HL-60 (cell line): Measurements from ENCODE around the gene COL1A2.

ENCODE experiments used
- DNase-seq, 2 experiments: peaks; one replicate each; pipeline ENCODE4 v3.0.0-alpha.2; 2010 to 2020; ENCODE audit warnings: low read depth in 1 of 2, low spot score in 1 of 2
- H3K27ac ChIP-seq: fragments of 250-450 bp; sonication (Bioruptor Pico); replicated peaks from 2 replicates; pipeline ENCODE4 v1.5.1; 2020; ENCODE audit warnings: mild to moderate bottlenecking, moderate library complexity
- H3K27me3 ChIP-seq: fragments of 250-450 bp; sonication (Bioruptor Pico); 2 replicates; pipeline ENCODE4 v1.5.1; 2021; ENCODE audit warnings: mild to moderate bottlenecking, moderate library complexity; ENCODE audit not compliant: insufficient read depth, poor library complexity, severe bottlenecking
- H3K4me3 ChIP-seq: replicated peaks from 2 replicates; pipeline ENCODE4 v1.5.1; 2011; ENCODE audit warnings: mild to moderate bottlenecking, control low read depth, low read length; ENCODE audit not compliant: insufficient read depth
- CTCF ChIP-seq: IDR thresholded peaks from one replicate; pipeline ENCODE4 v1.5.1; 2011; ENCODE audit warnings: low read length, control low read depth, inconsistent platforms; ENCODE audit not compliant: insufficient read depth
- GABPA ChIP-seq: IDR thresholded peaks from 2 replicates; pipeline ENCODE4 v1.6.1; 2012; ENCODE audit warnings: low read depth
- POLR2AphosphoS5 ChIP-seq: IDR thresholded peaks from 2 replicates; pipeline ENCODE4 v1.6.1; 2012; ENCODE audit warnings: low read depth
- SPI1 ChIP-seq: IDR thresholded peaks from 2 replicates; pipeline ENCODE4 v1.6.1; 2012; ENCODE audit warnings: low read depth, mild to moderate bottlenecking, borderline replicate concordance
- TF ChIP-seq, protein P1 (sequence below): IDR thresholded peaks from 2 replicates; pipeline ENCODE4 v1.6.1; 2012; ENCODE audit warnings: low read depth; ENCODE audit not compliant: insufficient replicate concordance

The COL1A2 gene

DNA sequence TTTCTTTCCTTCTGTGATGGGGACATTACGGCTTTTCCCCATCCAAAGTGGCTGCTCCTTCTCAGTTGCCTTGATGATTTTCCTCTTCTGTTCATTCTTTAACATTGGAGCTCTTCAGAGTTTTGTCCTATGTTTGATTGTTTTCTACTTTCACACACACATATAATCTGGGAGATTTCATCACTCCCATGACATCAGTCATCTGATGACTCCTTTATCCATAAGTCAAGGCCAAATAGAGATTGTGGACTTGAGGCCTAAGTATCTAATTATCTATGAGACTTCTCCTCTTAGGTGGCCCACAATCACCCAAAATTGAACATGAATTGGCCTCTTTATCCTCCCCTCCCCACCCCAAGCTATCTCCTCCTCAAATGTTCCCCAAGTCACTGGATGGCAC is 5.3 kb upstream of the COL1A2 start:
- H3K27me3 ChIP-seq, result peaks cover 8% of the 10 kb centered on the region
- no peak overlapping the region for H3K4me3 ChIP-seq
- TF ChIP-seq GABPA (no peak), CTCF (no peak), POLR2AphosphoS5 (no peak), SPI1 (no peak)
- TF ChIP-seq, protein P1, sequence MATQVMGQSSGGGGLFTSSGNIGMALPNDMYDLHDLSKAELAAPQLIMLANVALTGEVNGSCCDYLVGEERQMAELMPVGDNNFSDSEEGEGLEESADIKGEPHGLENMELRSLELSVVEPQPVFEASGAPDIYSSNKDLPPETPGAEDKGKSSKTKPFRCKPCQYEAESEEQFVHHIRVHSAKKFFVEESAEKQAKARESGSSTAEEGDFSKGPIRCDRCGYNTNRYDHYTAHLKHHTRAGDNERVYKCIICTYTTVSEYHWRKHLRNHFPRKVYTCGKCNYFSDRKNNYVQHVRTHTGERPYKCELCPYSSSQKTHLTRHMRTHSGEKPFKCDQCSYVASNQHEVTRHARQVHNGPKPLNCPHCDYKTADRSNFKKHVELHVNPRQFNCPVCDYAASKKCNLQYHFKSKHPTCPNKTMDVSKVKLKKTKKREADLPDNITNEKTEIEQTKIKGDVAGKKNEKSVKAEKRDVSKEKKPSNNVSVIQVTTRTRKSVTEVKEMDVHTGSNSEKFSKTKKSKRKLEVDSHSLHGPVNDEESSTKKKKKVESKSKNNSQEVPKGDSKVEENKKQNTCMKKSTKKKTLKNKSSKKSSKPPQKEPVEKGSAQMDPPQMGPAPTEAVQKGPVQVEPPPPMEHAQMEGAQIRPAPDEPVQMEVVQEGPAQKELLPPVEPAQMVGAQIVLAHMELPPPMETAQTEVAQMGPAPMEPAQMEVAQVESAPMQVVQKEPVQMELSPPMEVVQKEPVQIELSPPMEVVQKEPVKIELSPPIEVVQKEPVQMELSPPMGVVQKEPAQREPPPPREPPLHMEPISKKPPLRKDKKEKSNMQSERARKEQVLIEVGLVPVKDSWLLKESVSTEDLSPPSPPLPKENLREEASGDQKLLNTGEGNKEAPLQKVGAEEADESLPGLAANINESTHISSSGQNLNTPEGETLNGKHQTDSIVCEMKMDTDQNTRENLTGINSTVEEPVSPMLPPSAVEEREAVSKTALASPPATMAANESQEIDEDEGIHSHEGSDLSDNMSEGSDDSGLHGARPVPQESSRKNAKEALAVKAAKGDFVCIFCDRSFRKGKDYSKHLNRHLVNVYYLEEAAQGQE, result no peak
- no peak for DNase-seq
- no peak overlapping the region for H3K27ac ChIP-seq

- no peak for DNase-seq
- Histone ChIP-seq H3K4me3 (no peak overlapping the region), H3K27ac (no peak overlapping the region), H3K27me3 (peaks cover 15% of the 10 kb centered on the region)
- TF ChIP-seq CTCF (no peak), GABPA (no peak), POLR2AphosphoS5 (no peak), SPI1 (no peak)
- TF ChIP-seq, protein P1, result no peak
Observed at GRCh38 chr7:94391726-94392392, 2.8 kb upstream of the COL1A2 start.

DNA sequence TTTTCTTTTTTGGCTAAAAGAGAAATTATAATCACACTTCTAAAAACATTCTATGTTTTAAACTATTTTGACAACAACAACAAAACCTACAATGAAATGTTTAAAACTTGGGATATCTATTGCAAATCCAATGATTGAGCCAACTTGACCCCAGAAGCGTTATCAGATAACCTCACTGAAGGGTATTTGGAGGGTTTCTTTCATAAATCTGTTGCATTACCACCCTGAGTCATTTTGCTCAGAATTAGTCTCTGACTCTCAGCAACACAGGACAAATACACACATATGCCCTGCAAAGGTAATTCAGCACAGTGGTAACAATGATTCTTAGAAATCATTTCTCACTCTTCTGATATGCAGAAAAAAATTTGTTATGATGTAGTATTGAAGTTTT is 2.3 kb upstream of the COL1A2 start:
- TF ChIP-seq, protein P1, result no peak
- TF ChIP-seq GABPA (no peak), CTCF (no peak), SPI1 (no peak), POLR2AphosphoS5 (no peak)
- peaks cover 15% of the 10 kb centered on the region for H3K27me3 ChIP-seq
- no peak overlapping the region for H3K4me3 ChIP-seq
- DNase-seq, result no peak
- no peak overlapping the region for H3K27ac ChIP-seq
